HCT116 (cell line): ENCODE results near the gene PDE2A. TPM values are rescaled to one million over a fixed set of nuclear protein-coding genes. Genes with fewer than 3 reads are reported as not detected.

ENCODE experiments used
- ATAC-seq: fragments of 200-7000 bp; cut with Tn5 transposase; 2 replicates; pipeline ENCODE4 v1.9.1; 2020; ENCODE audit warnings: mild to moderate bottlenecking, moderate library complexity
- BruUV-seq: library from RNA; stranded (reverse); fragments of 400-500 nt; replicated peaks from 2 replicates; lab custom pipeline; 2021; lab: Mats Ljungman, UMichigan
- CTCF ChIA-PET: fragments of 300-600 bp; sonication (Branson Sonifier 250); formaldehyde crosslinking; loops from one replicate; lab custom pipeline; 2021; ENCODE audit warnings: antibody characterized with exemption; lab: Charles Lee
- POLR2A ChIA-PET: fragments of 300-600, 350-600 bp; sonication (Branson Sonifier 250); formaldehyde crosslinking; loops from one replicate; lab custom pipeline; 2021; ENCODE audit warnings: antibody characterized with exemption; lab: Charles Lee
- RAD21 ChIA-PET, 2 experiments: fragments of 300-600 bp; sonication (Branson Sonifier 250); formaldehyde crosslinking; loops; one replicate each; lab custom pipeline; 2023; ENCODE audit warnings: low total read pairs in 2 of 2; ENCODE audit not compliant: uncharacterized antibody in 2 of 2, unreplicated experiment in 2 of 2, low non-redundant PET in 1 of 2; lab: Charles Lee
- DNase-seq: peaks from one replicate; pipeline ENCODE4 v3.0.0-alpha.2; 2010; ENCODE audit warnings: low read depth, low spot score
- H2AFZ ChIP-seq: fragments of 200-600 bp; shearing (Covaris generic), sonication (generic); 2 replicates; pipeline ENCODE4 v1.6.1; 2017; ENCODE audit warnings: low read depth, mixed run types, mixed read lengths, antibody characterized with exemption, low read length; ENCODE audit not compliant: poor library complexity, severe bottlenecking
- H3K27ac ChIP-seq: 2 replicates; pipeline ENCODE4 v1.5.1; 2012; ENCODE audit warnings: low read depth, low read length
- H3K27me3 ChIP-seq: fragments of 200-600 bp; sonication (generic); 2 replicates; pipeline ENCODE4 v1.6.1; 2016; ENCODE audit warnings: mixed run types, low read length, mixed read lengths; ENCODE audit not compliant: insufficient read depth
- H3K36me3 ChIP-seq, 2 experiments: fragments of 200-500 bp in 1 of 2; fragments of 200-600 bp in 1 of 2; sonication (Bioruptor generic) in 1 of 2; sonication (generic) in 1 of 2; 2 replicates each; pipeline versions ENCODE4 v1.5.1 to v1.6.1; 2014 to 2016; ENCODE audit warnings: low read length in 2 of 2, inconsistent platforms in 1 of 2, mixed read lengths in 1 of 2, mixed run types in 1 of 2; ENCODE audit not compliant: insufficient read depth in 2 of 2, control insufficient read depth in 1 of 2
- H3K4me1 ChIP-seq, 2 experiments: fragments of 200-600 bp in 1 of 2; sonication (generic) in 1 of 2; 2 replicates each; pipeline versions ENCODE4 v1.5.1 to v1.6.1; 2012 to 2017; ENCODE audit warnings: low read length in 2 of 2, inconsistent platforms in 1 of 2, mild to moderate bottlenecking in 1 of 2, mixed read lengths in 1 of 2, mixed run types in 1 of 2, moderate library complexity in 1 of 2; ENCODE audit not compliant: insufficient read depth in 2 of 2, control insufficient read depth in 1 of 2
- H3K4me2 ChIP-seq: fragments of 200-600 bp; sonication (generic); 2 replicates; pipeline ENCODE4 v1.6.1; 2017; ENCODE audit warnings: mixed run types, low read length, mixed read lengths
- H3K4me3 ChIP-seq, 2 experiments: fragments of 200-600 bp in 1 of 2; sonication (generic) in 1 of 2; replicated peaks in 1 of 2; 2 replicates each; pipeline ENCODE4 v1.5.1; 2011 to 2016; ENCODE audit warnings: low read length in 2 of 2, control low read depth in 1 of 2, low read depth in 1 of 2, mild to moderate bottlenecking in 1 of 2, mixed read lengths in 1 of 2, mixed run types in 1 of 2
- H3K79me2 ChIP-seq: fragments of 200-600 bp; sonication (generic); 2 replicates; pipeline ENCODE4 v1.6.1; 2017; ENCODE audit warnings: mild to moderate bottlenecking, mixed run types, low read length, moderate library complexity, mixed read lengths; ENCODE audit not compliant: insufficient read depth
- H3K9ac ChIP-seq: fragments of 200-600 bp; sonication (generic); 2 replicates; pipeline ENCODE4 v1.6.1; 2016; ENCODE audit warnings: low read length, mixed read lengths
- H3K9me2 ChIP-seq: fragments of 200-600 bp; sonication (generic), shearing (Covaris generic); 2 replicates; pipeline ENCODE4 v1.6.1; 2017; ENCODE audit warnings: mixed run types, mild to moderate bottlenecking, moderate library complexity; ENCODE audit not compliant: insufficient read depth
- H3K9me3 ChIP-seq, 2 experiments: fragments of 200-500 bp in 1 of 2; fragments of 200-600 bp in 1 of 2; sonication (Bioruptor generic) in 1 of 2; sonication (generic) in 1 of 2; 2 replicates each; pipeline ENCODE4 v1.6.1; 2014 to 2017; ENCODE audit warnings: low read length in 2 of 2, mixed read lengths in 2 of 2, inconsistent platforms in 1 of 2, low read depth in 1 of 2, mild to moderate bottlenecking in 1 of 2, mixed run types in 1 of 2, moderate library complexity in 1 of 2; ENCODE audit not compliant: control insufficient read depth in 1 of 2, insufficient read depth in 1 of 2
- H4K20me1 ChIP-seq: fragments of 200-600 bp; sonication (generic), shearing (Covaris generic); 2 replicates; pipeline ENCODE4 v1.6.1; 2017; ENCODE audit warnings: mixed run types, mild to moderate bottlenecking, moderate library complexity; ENCODE audit not compliant: insufficient read depth
- CBX3 ChIP-seq: IDR thresholded peaks from 2 replicates; pipeline ENCODE4 v1.6.1; 2012; ENCODE audit warnings: low read depth
- EGR1 ChIP-seq: IDR thresholded peaks from 2 replicates; pipeline ENCODE4 v1.6.1; 2012; ENCODE audit warnings: low read depth
- ELF1 ChIP-seq: IDR thresholded peaks from 2 replicates; pipeline ENCODE4 v1.6.1; 2012; ENCODE audit warnings: low read depth, borderline replicate concordance
- EZH2 ChIP-seq: fragments of 200-600 bp; sonication (generic); IDR thresholded peaks from 2 replicates; pipeline ENCODE4 v1.6.1; 2017; ENCODE audit warnings: antibody characterized with exemption, mixed run types
- EZH2phosphoT487 ChIP-seq: fragments of 200-600 bp; IDR thresholded peaks from 2 replicates; pipeline ENCODE4 v1.6.1; 2018; ENCODE audit warnings: antibody characterized with exemption, borderline replicate concordance
- FOSL1 ChIP-seq: IDR thresholded peaks from 2 replicates; pipeline ENCODE4 v1.6.1; 2012; ENCODE audit warnings: low read depth
- JUND ChIP-seq: IDR thresholded peaks from 2 replicates; pipeline ENCODE4 v1.6.1; 2012
- POLR2A ChIP-seq: IDR thresholded peaks from 2 replicates; pipeline ENCODE4 v1.7.0; 2011; ENCODE audit warnings: borderline replicate concordance; ENCODE audit not compliant: insufficient read depth, insufficient read length; ENCODE audit errors: extremely low read depth
- POLR2AphosphoS5 ChIP-seq: IDR thresholded peaks from 2 replicates; pipeline ENCODE4 v1.6.1; 2011; ENCODE audit warnings: mild to moderate bottlenecking, low read depth, low read length, moderate library complexity
- SIN3A ChIP-seq: IDR thresholded peaks from 2 replicates; pipeline ENCODE4 v1.6.1; 2012; ENCODE audit warnings: low read depth
- SP1 ChIP-seq: IDR thresholded peaks from 2 replicates; pipeline ENCODE4 v1.6.1; 2012; ENCODE audit warnings: low read depth
- SRF ChIP-seq: IDR thresholded peaks from 2 replicates; pipeline ENCODE4 v1.6.1; 2012; ENCODE audit warnings: low read depth
- YY1 ChIP-seq: IDR thresholded peaks from 2 replicates; pipeline ENCODE4 v1.6.1; 2011; ENCODE audit warnings: low read length, low read depth, moderate library complexity, mild to moderate bottlenecking; ENCODE audit not compliant: insufficient replicate concordance; ENCODE audit errors: extremely low read depth
- ZFX ChIP-seq: fragments of 450-650 bp; IDR thresholded peaks from 2 replicates; pipeline ENCODE4 v1.6.1; 2017
- intact Hi-C: fragments of 100-400 bp; cut with micrococcal nuclease; formaldehyde crosslinking; loops from 2 replicates; pipeline ENCODE4 v1.10.0; 2022
- total RNA-seq: library from RNA; stranded (reverse); gene quantifications from one replicate; pipeline ENCODE4 v1.2.1, GENCODE V29; 2021; ENCODE audit not compliant: unreplicated experiment
- TF ChIP-seq, protein P1 (sequence below): IDR thresholded peaks from 2 replicates; pipeline ENCODE4 v1.6.1; 2011; ENCODE audit warnings: mild to moderate bottlenecking, low read length, moderate library complexity; ENCODE audit not compliant: insufficient replicate concordance; ENCODE audit errors: extremely low read depth
- TF ChIP-seq, protein P2 (sequence below): IDR thresholded peaks from 2 replicates; pipeline ENCODE4 v1.6.1; 2012
- TF ChIP-seq, protein P3 (sequence below): IDR thresholded peaks from 2 replicates; pipeline ENCODE4 v1.6.1; 2012

PDE2A gene
- total RNA-seq, 1 experiment from 2014 or later, result 7.6 TPM

DNA sequence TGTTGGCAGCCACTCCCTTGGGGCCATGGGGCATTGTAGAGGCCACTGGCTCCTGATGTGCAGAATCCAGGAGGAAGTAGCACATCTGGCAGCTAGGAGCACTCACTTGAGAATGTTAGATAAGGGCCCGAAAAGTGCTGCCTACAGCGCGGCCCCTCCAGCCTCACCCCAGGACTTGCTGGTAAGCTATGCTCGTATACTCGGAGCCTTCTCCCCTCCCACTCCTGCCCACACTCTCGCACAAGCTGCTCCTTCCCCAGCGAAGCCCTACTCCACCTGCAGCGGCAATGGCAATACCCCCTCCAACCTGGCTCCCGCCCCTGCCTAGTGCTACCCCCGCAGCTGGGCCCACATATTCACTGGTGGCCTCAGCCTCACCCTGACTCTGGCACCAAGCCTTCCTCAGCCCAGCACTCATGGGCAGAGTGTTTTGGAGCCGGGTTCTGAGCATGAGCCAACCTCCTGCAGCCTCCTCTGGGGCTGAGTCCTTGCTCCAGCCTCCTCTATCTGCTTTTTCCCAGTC is 47.7 kb downstream of the PDE2A start:
- H4K20me1 ChIP-seq, result no peaks in the 10 kb centered on the region
- CTCF ChIA-PET, result no interaction called here
- H3K4me1 ChIP-seq, result no peaks in the 10 kb centered on the region
- H3K9me3 ChIP-seq, result no peaks in the 10 kb centered on the region
- no peak overlapping the region for H3K4me2 ChIP-seq
- DNase-seq, result no peak
- RAD21 ChIA-PET, result no interaction called here
- no TSS peak for BruUV-seq
- no peak for ATAC-seq
- TF ChIP-seq CBX3 (no peak), ZFX (no peak), EZH2 (no peak), SRF (no peak), FOSL1 (no peak), SIN3A (no peak), SP1 (no peak), YY1 (no peak), JUND (no peak), POLR2AphosphoS5 (no peak), POLR2A (no peak), ELF1 (no peak), EGR1 (no peak), EZH2phosphoT487 (no peak)
- TF ChIP-seq, protein P1, sequence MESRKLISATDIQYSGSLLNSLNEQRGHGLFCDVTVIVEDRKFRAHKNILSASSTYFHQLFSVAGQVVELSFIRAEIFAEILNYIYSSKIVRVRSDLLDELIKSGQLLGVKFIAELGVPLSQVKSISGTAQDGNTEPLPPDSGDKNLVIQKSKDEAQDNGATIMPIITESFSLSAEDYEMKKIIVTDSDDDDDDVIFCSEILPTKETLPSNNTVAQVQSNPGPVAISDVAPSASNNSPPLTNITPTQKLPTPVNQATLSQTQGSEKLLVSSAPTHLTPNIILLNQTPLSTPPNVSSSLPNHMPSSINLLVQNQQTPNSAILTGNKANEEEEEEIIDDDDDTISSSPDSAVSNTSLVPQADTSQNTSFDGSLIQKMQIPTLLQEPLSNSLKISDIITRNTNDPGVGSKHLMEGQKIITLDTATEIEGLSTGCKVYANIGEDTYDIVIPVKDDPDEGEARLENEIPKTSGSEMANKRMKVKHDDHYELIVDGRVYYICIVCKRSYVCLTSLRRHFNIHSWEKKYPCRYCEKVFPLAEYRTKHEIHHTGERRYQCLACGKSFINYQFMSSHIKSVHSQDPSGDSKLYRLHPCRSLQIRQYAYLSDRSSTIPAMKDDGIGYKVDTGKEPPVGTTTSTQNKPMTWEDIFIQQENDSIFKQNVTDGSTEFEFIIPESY, result no peak
- TF ChIP-seq, protein P2, sequence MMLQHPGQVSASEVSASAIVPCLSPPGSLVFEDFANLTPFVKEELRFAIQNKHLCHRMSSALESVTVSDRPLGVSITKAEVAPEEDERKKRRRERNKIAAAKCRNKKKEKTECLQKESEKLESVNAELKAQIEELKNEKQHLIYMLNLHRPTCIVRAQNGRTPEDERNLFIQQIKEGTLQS, result no peak
- TF ChIP-seq, protein P3, sequence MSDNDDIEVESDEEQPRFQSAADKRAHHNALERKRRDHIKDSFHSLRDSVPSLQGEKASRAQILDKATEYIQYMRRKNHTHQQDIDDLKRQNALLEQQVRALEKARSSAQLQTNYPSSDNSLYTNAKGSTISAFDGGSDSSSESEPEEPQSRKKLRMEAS, result no peak
- no peak overlapping the region for H3K9ac ChIP-seq
- no peak overlapping the region for H3K4me3 ChIP-seq
- no peaks in the 10 kb centered on the region for H3K9me2 ChIP-seq
- intact Hi-C loops, result no loop called here
- H3K27me3 ChIP-seq, result peaks cover 6% of the 10 kb centered on the region; the same call in 1 of the 2 replicates
- H3K79me2 ChIP-seq, result no peaks in the 10 kb centered on the region
- H2AFZ ChIP-seq, result no peak overlapping the region
- POLR2A ChIA-PET, result no interaction called here
- H3K27ac ChIP-seq, result no peak overlapping the region
- no peaks in the 10 kb centered on the region for H3K36me3 ChIP-seq
